Measurements from ENCODE around the gene PRMT3. TPM values are rescaled to one million over a fixed set of nuclear protein-coding genes. Genes with fewer than 3 reads are reported as not detected.
A peak's percentile ranks its signal among the peaks of the same experiment; 100 is the strongest.

The PRMT3 gene
- total and polyA plus RNA-seq, 2 of the 13 experiments (the other 11 are each of a cell fraction or from before 2014, with no cell fraction given) = 9.1 to 27.7 TPM

GRCh38 chr11:20355221-20356219, 32.0 kb upstream of the PRMT3 start (continued):
- peak; percentile 63 for TF ChIP-seq CTCF (CRISPR knock-in tag; IDR thresholded peaks at IDR 0.05)
- TF ChIP-seq CEBPG (CRISPR knock-in tag; IDR thresholded peaks at IDR 0.05) = peak; percentile 50; the same call in 1 of the 2 replicates
- no peak for TF ChIP-seq REPIN1 (CRISPR knock-in tag; IDR thresholded peaks at IDR 0.05; ENCODE audit: borderline replicate concordance, low read depth)
- no peak for TF ChIP-seq SOX13 (IDR thresholded peaks at IDR 0.05)
- TF ChIP-seq SOX13 (CRISPR knock-in tag; conservative IDR thresholded peaks at IDR 0.05 in 1 of 2, IDR thresholded peaks at IDR 0.05 in 1 of 2) = peak in 1 of 2 experiments; percentile 19; a peak in 1 of 4 replicates
- TF ChIP-seq HNF4A (CRISPR knock-in tag; IDR thresholded peaks at IDR 0.05) = peak; percentile 36
- no peak for TF ChIP-seq USF2 (IDR thresholded peaks at IDR 0.05; ENCODE audit: low read depth, low read length)
- TF ChIP-seq USF2 (CRISPR knock-in tag; IDR thresholded peaks at IDR 0.05; ENCODE audit: borderline replicate concordance) = no peak
- TF ChIP-seq NR3C1 (CRISPR knock-in tag; IDR thresholded peaks at IDR 0.05) = no peak
- TF ChIP-seq GATAD2A (CRISPR knock-in tag; IDR thresholded peaks at IDR 0.05) = peak; percentile 48
- TF ChIP-seq ATF4 (CRISPR knock-in tag; IDR thresholded peaks at IDR 0.05) = 0 out of 4 replicates have a peak, but pooled peaks of 1 of the 2 experiments have one; percentile 30
- TF ChIP-seq HDAC2 (CRISPR knock-in tag; IDR thresholded peaks at IDR 0.05) = 0 out of 2 replicates have a peak, but pooled peaks have one; percentile 15
- TF ChIP-seq NR2F1 (CRISPR knock-in tag; IDR thresholded peaks at IDR 0.05) = no peak
- TF ChIP-seq KDM2A (CRISPR knock-in tag; IDR thresholded peaks at IDR 0.05; ENCODE audit: borderline replicate concordance, low read depth) = no peak
- TF ChIP-seq EHMT2 (IDR thresholded peaks at IDR 0.05; ENCODE audit: borderline replicate concordance, low read depth, low read length) = no peak
- no peak for TF ChIP-seq SOX6 (IDR thresholded peaks at IDR 0.05)
- peak; percentile 41 for TF ChIP-seq SOX6 (CRISPR knock-in tag; IDR thresholded peaks at IDR 0.05)
- no peak for TF ChIP-seq ZNF34 (CRISPR knock-in tag; IDR thresholded peaks at IDR 0.05; ENCODE audit: borderline replicate concordance)
- no peak for TF ChIP-seq ISL2 (CRISPR knock-in tag; IDR thresholded peaks at IDR 0.05)
- no peak for TF ChIP-seq NR2F2 (IDR thresholded peaks at IDR 0.05; ENCODE audit: borderline replicate concordance, low read depth)
- TF ChIP-seq PAXIP1 (CRISPR knock-in tag; conservative IDR thresholded peaks at IDR 0.05) = peak; percentile 85
